NCI-H1930 (cell line): ENCODE data around the gene FRMD4A.

Source experiments
- DNase-seq, 2 experiments: peaks; one replicate each; lab custom pipeline; 2025; lab: John Stamatoyannopoulos, UW

FRMD4A gene

DNA sequence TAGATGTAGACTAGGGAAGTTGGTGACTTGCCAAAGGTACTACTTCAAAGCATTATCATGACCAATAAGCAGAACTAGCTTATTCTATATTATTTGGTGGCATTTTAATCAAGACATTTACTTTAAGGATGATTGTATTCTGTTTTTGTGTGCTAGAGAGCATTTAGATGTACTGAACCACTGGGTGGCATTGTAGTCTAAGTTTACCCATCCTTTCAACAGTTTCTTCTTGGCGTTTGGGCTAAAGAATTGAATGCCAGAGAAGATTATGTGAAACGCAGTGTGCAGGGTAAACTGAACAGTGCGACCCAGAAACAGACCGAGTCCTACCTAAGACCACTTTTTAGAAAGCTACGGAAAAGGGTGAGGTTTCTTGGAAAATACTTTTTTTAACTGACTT is 717.2 kb downstream of the FRMD4A start:
- DNase-seq, result no peak

DNA sequence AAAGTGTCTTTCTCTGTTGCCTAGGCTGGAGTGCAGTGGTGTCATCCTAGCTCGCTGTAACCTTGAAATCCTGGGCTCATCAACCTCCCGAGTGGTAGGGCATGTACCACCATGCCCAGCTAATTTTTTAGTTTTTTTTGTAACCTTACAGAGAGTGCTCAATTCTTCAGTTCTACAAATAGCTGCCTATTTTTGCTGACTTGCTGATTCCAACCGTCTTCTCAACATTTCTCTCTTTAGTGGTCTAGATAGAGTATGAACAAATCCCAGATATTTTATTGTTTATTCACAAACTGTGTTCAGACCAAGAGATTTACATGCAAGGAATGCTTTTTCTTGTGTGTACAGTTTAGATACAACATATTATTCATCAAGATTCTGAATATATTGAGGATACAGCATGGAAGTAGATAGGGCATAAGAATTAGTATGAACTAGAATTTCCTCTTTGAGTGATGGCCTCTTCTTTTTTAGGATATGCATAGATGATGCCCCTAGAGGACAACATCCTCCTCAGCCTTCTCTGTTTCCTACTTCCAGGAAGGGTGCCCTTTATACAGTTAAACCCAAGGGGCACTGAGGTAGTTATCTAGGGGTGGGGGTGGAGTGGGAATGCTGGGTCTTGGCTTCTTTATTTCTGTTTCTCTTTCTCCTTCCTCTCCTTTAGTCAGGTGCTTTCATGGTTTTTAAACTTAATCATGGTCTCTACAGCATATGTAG is 717.9 kb downstream of the FRMD4A start:
- DNase-seq, result no peak

DNA sequence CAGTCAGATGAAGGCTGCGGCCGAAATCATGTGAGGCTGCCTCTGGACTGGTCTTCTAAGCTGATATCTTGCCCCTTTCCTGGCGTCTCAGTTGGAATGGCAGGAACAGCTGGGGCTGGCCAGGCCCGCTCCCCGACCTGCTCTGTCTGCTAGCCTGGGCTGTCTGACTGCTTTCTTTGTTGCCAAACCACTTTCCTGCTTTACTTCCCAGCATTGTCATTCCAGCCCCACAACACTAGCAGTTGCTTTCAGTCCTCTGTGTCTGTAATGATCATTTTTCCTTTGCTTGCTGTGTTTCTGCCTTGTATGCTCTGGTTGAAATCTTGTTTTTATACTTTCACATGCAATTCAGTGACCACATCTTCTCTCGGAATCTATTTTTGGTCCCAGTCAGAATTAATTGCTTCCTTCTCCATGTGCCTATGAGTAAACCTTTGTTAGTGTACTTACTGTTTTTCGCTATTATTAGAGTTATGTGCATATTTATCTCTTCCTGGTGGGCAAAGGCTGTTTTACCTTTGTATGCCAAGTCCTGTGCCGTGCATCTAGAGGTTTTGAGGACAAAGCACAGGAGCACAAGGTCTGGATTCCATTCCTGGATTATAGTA is 722.4 kb downstream of the FRMD4A start:
- no peak for DNase-seq

DNA sequence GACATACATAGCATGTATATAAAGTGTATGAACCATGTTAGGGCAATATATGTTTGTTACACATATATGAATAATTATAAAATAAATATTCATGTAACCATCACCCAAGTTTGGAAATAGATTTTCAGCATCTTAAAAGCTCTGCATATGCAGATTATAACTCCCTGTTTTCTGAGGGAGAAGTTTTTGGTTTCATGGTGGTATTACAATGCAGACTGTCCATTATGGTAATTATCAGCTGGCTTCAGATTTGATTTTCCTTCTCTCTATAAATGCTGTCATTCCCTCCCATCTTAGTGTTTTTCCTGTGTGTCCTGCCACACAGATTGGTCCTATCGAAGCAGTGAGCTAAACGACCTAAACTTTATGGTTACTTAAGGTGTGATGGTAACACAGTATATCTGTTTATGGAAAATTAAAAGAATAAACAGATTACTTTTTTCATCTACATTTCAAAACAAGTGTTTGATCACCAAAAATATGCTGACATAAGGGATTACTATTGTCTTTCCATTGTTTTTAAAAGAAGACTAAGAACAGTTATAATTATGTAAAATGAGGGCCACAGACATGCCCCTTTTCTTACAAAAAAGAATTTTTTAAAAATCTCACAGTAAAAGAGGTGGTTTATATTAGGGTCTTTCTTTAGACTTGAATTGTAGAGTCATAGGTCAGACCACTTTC is 726.2 kb downstream of the FRMD4A start:
- no peak for DNase-seq

DNA sequence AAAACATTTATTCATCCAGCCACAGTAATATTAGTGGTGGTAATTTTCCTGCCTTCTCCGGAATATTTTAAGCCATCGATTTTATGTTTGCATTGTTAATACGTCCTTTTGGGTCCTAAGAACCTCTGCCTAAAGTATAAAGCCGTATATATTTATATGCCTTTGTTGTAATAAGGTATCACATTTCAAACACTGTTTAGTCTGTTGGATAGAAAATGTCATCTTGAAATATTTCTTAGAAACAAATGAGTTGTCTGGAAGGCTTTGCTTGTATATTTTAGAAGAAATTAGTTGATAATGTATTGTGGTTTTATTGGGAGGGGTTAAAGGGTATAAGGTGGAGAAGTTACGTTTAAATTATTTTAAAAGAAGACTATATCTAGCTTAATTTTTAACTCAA is 732.8 kb downstream of the FRMD4A start:
- DNase-seq, result no peak

DNA sequence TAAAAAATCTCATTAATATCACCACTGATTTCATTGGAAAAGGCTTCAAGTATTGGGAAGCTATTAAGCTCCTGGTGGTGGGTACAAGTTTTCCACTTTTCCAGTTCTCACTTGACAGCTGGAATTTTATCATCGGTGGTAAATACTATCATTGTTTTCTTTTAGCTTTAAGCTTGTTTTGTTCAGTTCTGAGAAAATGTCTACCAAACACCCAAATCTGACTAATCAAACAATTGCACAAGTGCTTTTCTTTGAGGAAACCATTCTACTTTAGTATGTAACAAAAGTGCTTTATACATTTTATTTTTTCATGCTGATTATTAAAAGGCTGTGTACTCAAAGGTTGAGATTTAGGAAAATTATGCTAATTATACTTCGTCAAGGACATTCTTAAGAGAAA is 736.1 kb downstream of the FRMD4A start:
- no peak for DNase-seq
